ENCODE measurements around the gene HTR2B. TPM values are rescaled to one million over a fixed set of nuclear protein-coding genes. Genes with fewer than 3 reads are reported as not detected.
"Not testable (repeated sequence)": the region's sequence is repeated elsewhere in the genome, so short reads cannot be mapped to it uniquely, and the experiment has no call there.

The HTR2B gene
- total RNA-seq, 4 donors from 2014 or later, result 0.09 TPM; not detected in 3

DNA sequence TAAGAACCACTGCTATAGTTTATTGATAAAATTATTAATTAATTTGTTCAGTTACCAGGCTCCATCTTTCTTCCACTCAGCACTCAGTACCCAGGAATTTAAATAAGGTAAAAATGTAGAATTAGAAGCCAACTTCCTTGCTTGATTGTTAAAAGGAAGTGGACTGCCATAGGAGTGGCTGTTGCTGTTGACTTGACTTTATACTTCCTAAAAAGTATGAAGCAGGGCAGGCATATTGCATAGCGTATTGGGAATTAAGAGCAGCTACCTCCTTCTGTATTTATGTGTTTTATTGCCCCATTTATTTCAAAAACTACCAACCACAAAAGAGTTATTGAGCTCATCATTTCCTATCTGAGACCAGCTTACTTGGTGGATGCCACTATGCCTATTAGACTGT, 40.3 kb downstream of the HTR2B start:
- no peaks in the 10 kb centered on the region for H3K9me3 ChIP-seq
- in situ Hi-C loops (cut with MboI; ENCODE audit: low sequenced_read_pairs in 4 of 4), result no loop called here
- no peaks in the 10 kb centered on the region for H3K27me3 ChIP-seq
- no peak overlapping the region for H3K4me3 ChIP-seq
- no peaks in the 10 kb centered on the region for H3K4me1 ChIP-seq
- ATAC-seq (no peak), DNase-seq (no peak)
- intact Hi-C loops (cut with DNase I; ENCODE audit: low total_unique reads), result no loop called here
- no peak overlapping the region for H3K27ac ChIP-seq
- H3K36me3 ChIP-seq, result peaks cover 11 to 100% of the 10 kb centered on the region in 2 donors
- TF ChIP-seq CTCF (IDR thresholded peaks at IDR 0.05 in 4 of 5, conservative IDR thresholded peaks at IDR 0.05 in 1 of 5) (no peak), POLR2A (IDR thresholded peaks at IDR 0.05) (no peak)

DNA sequence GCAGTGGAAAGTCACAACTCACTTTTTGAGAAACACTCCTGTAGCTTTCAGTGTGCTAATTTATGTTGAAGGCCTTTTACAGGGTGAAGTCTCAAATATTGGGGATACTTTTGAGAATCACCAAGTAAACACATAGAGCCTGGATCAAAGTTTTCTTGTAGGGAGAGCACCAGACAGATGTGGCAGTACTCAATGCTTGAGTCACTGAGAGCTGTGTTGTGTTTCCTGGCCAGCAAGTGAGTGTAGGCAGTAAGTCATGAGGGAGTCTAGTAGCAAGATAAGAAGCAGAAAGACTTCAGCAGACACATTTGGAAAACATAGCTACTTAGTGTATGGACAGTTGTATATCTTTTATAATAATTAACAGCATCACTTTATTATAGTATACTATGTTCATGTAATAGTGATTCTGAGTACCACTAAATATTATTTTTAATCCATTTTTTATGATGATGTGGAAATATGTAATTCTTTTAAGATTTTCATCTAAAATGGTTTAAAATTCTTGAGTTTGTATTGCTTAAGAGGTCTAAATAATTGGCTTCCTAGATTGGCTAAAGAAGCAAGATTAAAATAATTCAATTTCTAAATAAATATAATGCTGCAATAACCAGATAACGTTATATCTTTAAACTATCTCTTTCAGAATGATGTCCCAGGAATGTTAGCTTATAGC, 55.3 kb downstream of the HTR2B start:
- no peak for ATAC-seq
- in situ Hi-C loops (cut with MboI; ENCODE audit: low sequenced_read_pairs in 4 of 4), result loop anchor here in 1 of 4 donors (25.0 kb wide), 1 partner anchor 1257 kb away; no protein-coding TSS in a partner anchor

GRCh38 chr2:231068525-231069222, 56.2 kb downstream of the HTR2B start:
- H3K4me3 ChIP-seq, result no peak overlapping the region
- no peaks in the 10 kb centered on the region for H3K27me3 ChIP-seq
- no peaks in the 10 kb centered on the region for H3K9me3 ChIP-seq
- ATAC-seq, result no peak
- no peak overlapping the region for H3K27ac ChIP-seq
- TF ChIP-seq POLR2A (IDR thresholded peaks at IDR 0.05) (no peak), CTCF (IDR thresholded peaks at IDR 0.05 in 4 of 5, conservative IDR thresholded peaks at IDR 0.05 in 1 of 5) (no peak)
- intact Hi-C loops (cut with DNase I; ENCODE audit: low total_unique reads), result no loop called here
- DNase-seq, result no peak
- no peaks in the 10 kb centered on the region for H3K4me1 ChIP-seq
- in situ Hi-C loops (cut with MboI; ENCODE audit: low sequenced_read_pairs in 4 of 4), result loop anchor here in 1 of 4 donors (25.0 kb wide), 1 partner anchor 1256 kb away; no protein-coding TSS in a partner anchor
- H3K36me3 ChIP-seq, result peaks cover 9 to 97% of the 10 kb centered on the region in 2 donors

More for the DNA sequence above, 55.3 kb downstream of the HTR2B start:
- H3K4me3 ChIP-seq, result no peak overlapping the region
- H3K27ac ChIP-seq, result no peak overlapping the region
- intact Hi-C loops (cut with DNase I; ENCODE audit: low total_unique reads), result no loop called here
- no peaks in the 10 kb centered on the region for H3K27me3 ChIP-seq
- H3K4me1 ChIP-seq, result no peaks in the 10 kb centered on the region
- DNase-seq, result no peak
- no peaks in the 10 kb centered on the region for H3K9me3 ChIP-seq
- TF ChIP-seq POLR2A (IDR thresholded peaks at IDR 0.05) (no peak), CTCF (IDR thresholded peaks at IDR 0.05 in 4 of 5, conservative IDR thresholded peaks at IDR 0.05 in 1 of 5) (no peak)
- peaks cover 9 to 95% of the 10 kb centered on the region in 2 donors for H3K36me3 ChIP-seq

DNA sequence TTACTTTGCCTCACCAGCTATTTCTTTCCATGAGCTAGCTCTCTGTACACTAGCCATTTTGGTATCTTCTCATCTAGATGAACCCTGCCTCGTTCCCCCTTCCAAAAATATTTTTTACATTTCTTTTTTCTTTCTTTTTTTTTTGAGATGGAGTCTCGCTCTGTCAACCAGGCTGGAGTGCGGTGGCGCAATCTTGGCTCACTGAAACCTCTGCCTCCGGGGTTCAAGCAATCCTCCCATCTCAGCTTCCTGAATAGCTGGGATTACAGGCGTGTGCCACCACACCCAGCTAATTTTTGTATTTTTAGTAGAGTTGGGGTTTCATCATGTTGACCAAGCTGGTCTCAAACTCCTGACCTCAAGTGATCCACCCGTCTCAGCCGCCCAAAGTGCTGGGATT, 57.3 kb downstream of the HTR2B start:
- H3K4me3 ChIP-seq; H3K27ac ChIP-seq; ATAC-seq; DNase-seq; intact Hi-C loops (cut with DNase I; ENCODE audit: low total_unique reads); H3K9me3 ChIP-seq; H3K4me1 ChIP-seq; H3K27me3 ChIP-seq: not testable (repeated sequence)
- peaks cover 9 to 97% of the 10 kb centered on the region in 2 donors for H3K36me3 ChIP-seq
- in situ Hi-C loops (cut with MboI; ENCODE audit: low sequenced_read_pairs in 4 of 4), result loop anchor here in 1 of 4 donors (25.0 kb wide), 1 partner anchor 1255 kb away; no protein-coding TSS in a partner anchor

- in situ Hi-C loops (cut with MboI; ENCODE audit: low sequenced_read_pairs in 4 of 4) (loop anchor here in 1 of 4 donors (25.0 kb wide), 1 partner anchor 1254 kb away; no protein-coding TSS in a partner anchor), intact Hi-C loops (cut with DNase I; ENCODE audit: low total_unique reads) (no loop called here)
- H3K9me3 ChIP-seq, result no peaks in the 10 kb centered on the region
- DNase-seq, result no peak
- H3K27me3 ChIP-seq, result no peaks in the 10 kb centered on the region
- H3K4me3 ChIP-seq, result no peak overlapping the region
- H3K4me1 ChIP-seq, result peaks cover 3 to 6% of the 10 kb centered on the region in 2 donors
- H3K27ac ChIP-seq, result no peak overlapping the region
- peaks cover 5 to 93% of the 10 kb centered on the region in 2 donors for H3K36me3 ChIP-seq
- no peak for TF ChIP-seq POLR2A (IDR thresholded peaks at IDR 0.05)
- ATAC-seq, result no peak
Measured at GRCh38 chr2:231065966-231066365, 58.9 kb downstream of the HTR2B start.

Data from gastrocnemius medialis (tissue), 4 donors.